GM04504 (cell line): Measurements from ENCODE around the gene MNS1.
"Not testable (repeated sequence)": the region's sequence is repeated elsewhere in the genome, so short reads cannot be mapped to it uniquely, and the experiment has no call there.

Source experiments
- DNase-seq: peaks from one replicate; pipeline ENCODE4 v3.0.0-alpha.2; 2012; ENCODE audit warnings: low read depth

Gene MNS1, protein sequence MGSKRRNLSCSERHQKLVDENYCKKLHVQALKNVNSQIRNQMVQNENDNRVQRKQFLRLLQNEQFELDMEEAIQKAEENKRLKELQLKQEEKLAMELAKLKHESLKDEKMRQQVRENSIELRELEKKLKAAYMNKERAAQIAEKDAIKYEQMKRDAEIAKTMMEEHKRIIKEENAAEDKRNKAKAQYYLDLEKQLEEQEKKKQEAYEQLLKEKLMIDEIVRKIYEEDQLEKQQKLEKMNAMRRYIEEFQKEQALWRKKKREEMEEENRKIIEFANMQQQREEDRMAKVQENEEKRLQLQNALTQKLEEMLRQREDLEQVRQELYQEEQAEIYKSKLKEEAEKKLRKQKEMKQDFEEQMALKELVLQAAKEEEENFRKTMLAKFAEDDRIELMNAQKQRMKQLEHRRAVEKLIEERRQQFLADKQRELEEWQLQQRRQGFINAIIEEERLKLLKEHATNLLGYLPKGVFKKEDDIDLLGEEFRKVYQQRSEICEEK

DNA sequence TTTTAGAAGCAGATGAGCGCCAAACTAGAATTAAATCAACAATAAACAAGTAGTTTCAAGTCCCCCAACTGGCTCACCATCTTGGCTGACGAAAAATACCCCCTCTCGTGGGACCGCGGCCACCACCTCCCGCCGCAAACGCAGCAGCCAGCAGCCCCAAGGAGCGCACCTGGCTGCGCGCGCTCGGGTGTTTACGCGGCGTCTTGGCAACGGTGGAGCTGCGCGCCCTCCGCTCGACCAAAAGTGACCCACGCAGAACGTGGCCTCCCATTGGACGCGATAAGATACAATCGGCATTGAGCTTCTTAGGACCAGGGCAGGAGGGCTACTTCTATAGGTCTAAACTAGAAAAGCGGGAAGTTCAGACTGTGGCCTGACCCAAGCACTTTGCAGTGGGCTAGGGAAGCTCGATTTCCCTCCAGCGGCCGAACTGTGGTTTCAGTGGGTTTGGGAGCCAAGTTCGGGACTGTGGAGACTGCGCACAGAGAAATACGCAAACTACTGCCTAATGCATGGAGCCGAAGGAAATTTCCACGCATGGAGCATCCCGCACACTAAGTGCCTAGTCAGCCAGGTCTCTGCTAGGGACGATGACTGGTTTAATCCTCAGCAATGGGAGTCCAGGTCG, at the start of gene MNS1:
Gene MNS1, minus strand, starts transcription at position 245 of the 628 bp plus-strand sequence. Its CDS starts 165 bp downstream, at position 80.
- DNase-seq: peak; percentile 91

DNA sequence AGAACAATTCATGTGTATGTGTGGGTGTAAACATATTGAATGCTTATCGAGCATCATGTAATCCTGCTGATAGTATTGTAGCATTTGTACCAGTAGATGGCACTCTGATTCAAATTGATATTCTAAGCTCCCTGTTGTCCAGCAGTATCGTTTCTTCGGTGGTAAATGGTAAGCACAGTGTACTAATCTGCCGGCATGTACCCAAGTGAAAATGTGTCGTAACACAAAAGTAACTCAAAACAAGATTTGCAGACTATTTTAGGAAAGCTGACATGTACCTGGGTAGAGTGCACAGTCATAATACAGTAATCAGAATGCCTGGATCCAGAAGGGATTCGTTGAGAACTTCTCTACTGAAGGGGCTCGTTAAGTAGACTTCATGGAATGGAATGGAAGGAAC, 31.7 kb upstream of the MNS1 start:
- DNase-seq: peak; percentile 40

DNA sequence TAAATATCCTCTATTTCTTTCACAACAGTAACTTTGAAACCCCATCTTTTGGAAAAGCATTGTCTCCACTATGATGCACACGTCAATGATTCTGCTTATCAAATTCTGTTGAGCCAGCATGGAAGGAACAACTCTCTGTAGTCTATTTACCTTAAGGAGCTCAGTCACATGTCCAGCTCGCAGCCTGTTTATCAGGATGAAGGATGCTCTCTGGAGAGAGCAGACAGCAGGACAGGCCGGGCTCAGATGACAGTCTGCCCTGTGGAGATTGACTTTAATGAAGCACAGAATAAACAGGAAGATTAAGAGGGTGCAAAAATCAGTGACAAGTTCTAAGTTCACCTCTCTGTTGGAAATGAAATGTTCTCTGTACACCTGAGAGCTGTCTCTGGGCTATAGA, 30.6 kb upstream of the MNS1 start:
- no peak for DNase-seq

DNA sequence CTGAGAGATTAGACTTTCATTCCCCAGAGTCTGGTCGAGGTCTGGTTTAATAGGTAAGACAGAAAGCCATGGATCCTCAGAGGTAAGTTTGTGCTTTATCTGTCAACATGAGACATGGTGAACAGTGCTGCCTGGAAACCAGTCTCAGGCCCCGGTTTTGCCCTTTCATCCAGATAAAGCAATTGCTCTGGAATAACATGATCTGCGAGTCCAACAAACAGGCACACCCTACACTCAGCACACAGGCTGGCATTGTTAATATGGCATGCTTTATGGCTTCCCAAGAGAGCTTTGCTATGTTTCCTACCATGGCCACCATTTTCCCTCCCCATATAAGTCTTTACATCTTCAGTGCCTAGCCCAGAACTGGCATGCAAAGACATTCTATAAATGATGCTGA, 30.1 kb upstream of the MNS1 start:
- no peak for DNase-seq

DNA sequence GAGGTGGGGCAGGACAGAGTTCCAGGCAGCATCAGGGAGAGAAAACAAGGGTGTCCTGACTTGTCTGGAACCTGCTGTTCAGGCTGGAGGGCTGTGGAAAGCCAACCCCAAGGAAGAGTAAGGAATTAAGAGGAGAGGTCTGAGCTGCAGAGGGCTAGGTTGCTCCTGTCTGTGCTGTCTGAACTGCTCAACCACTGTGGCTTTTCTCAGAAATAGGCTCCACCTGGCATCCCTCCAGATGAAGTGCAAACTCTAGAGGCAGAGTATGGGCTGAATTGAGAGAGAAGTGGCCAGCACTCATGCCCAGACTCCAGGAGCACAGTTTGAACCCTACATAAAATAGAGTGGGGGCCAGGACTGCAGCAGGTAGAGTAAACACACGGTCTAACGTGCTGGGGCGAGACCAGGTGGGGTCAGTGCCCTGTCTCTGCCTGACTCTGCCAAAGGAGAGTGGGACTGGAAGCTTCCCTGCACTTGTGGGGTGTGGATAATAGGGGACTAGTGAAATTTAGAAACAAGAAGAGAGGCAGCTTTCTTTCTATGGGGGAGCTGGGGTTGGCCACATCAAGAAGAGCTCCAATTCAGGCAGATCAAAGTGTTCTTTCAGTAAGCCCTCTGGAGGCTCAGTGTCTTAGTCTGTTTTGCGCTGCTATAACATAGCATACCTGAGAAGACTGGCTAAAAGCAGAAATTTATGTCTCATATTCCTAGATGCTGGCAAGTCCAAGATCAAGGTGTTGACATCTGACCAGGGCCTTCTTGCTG, 28.0 kb upstream of the MNS1 start:
- no peak for DNase-seq

DNA sequence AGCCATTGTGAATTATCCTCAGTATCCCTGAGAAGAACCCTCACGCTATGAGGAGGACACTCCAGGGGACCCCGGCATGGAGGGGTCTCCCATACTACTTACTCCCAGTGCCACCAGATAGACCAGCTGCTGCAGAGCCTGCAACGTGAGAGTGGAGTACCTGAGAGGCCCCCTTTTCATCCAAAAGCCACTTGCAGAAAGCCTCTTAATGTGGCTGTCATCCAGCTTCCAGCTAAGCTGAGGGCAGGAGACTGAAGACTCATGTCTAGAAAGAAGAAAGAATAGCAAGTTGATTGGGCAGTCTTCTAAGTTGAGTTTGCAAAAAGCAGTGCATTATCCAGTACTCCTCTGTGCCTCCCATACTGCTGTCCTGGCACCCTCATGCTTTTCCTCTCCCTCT, 27.3 kb upstream of the MNS1 start:
- DNase-seq: no peak

DNA sequence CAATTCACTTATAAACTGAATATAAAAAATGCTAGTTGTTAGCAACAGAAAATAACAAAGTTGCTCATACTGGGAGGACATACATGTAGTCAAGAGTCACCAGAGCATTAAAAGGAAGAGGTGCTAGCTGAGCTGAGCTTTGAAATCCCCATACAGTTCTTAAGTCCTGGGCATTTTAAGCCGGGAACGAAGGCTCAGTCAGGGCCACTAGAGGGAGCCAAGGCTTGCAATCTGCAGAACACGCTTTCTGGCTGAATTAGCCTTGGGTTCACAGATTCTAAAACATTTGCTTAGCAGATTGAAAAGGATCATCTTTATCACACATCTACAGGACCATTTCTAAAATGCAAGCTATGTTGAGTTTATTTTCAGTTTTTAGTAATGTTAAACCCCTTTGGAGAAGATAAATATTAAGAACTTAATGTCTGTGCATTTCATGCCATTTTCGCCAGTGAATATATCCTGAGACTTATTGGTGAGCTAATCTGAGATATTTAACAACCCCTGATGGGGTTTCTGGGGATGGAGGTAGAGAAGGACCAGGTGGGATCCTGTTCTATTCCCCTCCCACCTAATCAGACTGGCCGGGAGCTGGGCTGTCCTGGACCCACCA, 26.3 kb upstream of the MNS1 start:
- DNase-seq: peak; percentile 42

DNA sequence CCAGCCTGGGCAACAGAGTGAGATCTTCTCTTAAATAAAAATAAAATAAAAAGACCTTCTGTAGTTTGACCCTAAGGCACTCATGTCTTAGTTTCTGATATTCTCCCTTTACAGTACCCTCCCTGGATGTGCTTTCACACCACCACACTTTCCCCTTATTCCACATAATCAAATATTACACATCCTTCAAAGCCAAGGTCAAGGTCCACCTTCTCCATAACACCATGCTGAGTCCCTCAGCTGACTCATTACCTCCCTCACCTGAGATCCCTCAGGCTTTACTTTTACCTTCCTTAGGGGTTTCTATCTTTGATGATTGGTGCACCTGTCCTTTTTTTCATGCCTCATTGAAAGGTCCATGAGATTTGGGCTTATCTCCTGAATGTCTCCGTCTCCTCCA, 25.5 kb upstream of the MNS1 start:
- DNase-seq: no peak

DNA sequence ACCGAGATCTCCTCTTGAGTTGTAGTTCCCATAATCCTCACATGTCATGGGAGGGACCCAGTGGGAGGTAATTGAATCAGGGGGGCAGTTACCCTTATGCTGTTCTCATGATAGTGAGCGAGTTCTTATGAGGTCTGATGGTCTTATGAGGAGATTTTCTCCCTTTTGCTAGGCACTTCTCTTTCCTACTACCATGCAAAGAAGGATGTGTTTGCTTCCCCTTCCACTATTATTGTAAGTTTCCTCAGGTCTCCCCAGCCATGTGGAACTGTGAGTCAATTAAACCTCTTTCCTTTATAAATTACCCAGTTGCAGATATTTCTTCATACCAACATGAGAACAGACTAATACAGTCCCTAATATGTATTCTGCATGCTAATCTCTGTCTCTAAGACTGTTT, 21.3 kb upstream of the MNS1 start:
- DNase-seq: not testable (repeated sequence)

DNA sequence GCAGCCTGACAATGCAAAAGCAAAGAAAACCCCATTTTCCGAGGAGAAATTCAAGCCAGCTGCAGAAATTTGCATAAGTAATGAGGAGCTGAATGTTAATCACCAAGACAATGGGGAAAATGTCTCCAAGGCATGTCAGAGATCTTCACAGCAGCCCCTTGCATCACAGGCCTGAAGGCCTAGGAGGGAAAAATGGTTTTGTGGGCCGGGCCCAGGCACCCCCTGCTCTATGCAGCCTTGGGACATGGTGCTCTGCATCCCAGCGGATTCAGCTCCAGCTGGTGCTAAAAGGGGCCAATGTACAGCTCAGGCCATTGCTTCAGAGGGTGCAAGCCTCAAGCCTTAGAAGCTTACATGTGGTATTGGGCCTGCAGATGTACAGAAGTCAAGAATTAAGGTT, 20.5 kb upstream of the MNS1 start:
- DNase-seq: not testable (repeated sequence)

DNA sequence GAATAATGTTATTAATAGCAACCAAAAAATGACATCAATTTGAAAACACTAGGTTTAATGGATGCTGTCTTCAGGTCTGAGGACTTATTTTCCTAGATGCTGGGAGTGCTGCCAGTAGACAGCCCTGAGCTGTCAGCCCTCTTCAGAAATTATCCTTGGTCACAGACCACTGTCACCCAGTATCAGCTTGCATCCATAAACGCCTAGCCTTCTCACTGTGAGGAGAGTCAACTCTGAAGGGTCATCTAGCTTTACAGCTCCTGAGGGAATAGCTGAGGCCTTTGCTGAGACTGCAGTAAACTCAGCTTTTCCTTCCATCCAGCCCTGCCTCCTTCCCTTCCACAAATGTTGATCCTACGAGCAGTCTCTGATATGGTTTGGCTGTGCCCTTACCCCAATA, 19.4 kb upstream of the MNS1 start:
- DNase-seq: no peak

DNA sequence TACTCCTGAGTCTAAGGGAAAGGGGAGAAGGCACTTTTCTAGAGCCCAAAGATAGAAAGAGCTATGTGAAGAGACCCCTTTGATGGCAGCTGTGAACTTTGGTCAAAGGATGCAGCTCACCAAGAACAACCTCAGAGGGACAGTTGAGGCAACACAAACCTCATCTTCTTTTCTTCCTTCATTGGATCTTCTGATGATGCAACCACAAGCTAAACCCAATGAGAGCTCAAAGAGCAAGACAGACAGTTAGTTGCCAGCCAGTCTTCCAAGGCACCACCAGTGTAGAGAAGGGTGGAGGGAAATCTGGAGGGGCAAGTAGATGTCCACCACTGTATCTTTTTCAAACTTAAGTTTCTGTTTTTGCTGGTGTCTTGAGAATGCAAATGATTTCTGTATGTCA, 10.4 kb upstream of the MNS1 start:
- DNase-seq: no peak

DNA sequence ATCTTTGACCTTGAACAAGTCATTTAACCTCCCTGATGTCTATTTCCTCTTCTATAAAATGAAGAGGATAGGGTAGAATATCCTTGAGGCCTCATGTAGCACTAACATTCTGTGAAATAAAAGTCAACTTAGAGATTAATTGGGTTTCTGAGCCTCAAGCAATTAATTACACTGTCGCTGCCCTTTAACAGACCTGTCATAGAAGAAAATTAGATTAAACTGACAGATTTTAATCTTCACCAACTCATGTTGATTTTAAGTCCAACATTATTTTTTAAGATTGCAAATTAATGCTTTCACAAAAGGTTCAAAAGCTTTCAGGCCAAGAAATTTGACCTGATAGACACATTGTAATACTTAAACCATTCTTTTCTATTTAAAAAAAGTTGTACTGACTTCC, 8.1 kb upstream of the MNS1 start:
- DNase-seq: no peak

DNA sequence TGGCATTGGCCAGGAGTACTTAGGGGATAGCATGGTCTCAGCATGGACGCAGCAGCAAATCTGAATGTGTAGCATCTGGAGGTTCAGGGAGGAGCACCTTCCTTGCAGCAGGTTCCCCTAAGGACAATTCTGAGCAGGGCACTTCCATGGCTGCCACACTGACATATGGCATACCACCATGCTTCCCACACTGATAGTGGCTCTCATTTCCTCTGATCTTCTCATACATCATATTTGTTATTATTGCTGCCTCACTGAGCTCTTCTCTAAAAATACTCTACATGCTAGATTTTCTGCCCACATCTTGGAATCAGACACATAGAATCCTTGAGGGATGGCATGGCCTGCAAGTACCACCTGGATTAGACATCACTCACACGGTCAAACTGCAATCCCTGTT, 7.3 kb upstream of the MNS1 start:
- DNase-seq: no peak

DNA sequence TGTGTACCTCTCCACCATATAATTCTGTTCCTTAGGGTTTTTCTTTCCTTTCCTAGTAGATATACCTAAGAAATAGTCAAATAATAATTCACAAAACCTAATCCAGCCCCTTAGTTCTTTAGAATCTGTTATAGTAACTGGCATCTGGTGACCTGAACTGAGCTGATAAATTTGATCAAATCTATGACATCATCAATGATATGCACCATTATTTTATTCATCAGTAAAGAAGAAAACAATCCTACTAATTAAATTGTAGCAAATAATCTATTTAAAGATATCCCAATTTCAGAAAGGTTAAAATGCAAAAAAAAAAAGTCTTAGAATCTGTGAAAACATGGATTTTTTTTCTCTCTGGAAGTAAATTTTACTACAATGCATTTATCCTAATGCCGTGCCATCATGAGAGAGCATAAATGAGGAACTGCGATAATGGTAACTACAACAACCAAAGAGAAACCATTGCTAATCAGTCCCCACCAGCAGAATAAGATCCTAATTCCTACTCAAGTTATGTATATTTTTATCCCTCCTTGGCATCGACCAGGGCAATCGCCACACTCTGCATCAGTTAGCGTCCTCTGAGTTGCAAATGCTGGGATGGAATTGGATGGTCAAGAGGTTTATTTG, 6.6 kb upstream of the MNS1 start:
- DNase-seq: no peak

DNA sequence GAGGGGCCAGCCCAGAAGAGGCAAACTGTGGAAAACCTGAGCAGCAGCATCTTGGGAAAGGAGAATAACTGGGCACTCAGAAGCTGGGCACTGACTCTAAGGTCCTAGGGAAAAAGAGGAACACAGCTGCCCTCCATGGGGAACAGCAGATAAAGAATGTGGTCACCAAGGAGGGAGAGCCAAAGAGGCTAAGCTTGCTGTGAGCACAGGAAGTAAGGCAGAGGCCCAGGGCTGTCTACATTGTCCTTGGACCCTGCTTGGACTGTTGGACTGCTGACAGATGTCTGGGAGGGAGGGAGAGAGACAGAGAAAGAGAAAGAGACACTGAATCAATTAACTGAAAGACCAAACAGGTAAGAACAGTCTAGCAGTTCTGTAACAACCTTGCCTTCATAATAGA, 4.5 kb upstream of the MNS1 start:
- no peak for DNase-seq

DNA sequence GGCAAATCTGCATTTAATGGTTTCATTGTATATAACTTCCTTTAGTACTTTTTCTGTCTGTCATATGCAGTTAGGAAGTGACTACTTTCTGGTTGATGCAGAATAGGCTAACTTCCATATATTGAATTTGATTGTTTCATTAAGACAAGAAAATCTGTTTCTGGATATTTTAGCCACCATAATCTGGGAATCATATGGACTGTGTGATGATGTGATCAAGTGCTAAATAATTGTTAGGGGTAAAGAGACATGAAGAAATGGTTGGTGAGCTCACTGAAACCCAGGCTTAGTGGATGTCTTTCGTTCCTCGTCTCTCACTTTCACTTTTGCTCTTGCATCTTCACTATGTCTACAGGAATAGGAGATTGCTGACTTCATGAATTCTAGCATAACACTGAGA, 3.5 kb upstream of the MNS1 start:
- no peak for DNase-seq

DNA sequence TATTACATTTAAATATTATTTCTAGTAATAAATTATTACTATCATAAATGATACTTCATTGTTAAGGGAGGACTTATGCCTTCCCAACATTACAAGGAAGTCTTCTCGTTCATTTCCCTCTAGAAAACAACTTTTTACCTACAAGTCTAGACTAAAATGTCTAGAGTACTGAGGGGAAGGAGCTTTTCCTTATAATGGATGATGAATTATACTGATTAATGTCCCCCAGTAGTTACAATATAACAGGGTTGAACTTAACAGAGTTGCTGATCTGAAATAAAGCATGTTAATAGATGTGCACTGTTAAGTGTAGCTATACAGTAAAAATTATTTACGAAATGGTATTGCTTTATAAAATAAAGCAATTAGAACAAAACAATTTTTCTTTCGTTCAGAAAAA, 2.7 kb upstream of the MNS1 start:
- DNase-seq: no peak

DNA sequence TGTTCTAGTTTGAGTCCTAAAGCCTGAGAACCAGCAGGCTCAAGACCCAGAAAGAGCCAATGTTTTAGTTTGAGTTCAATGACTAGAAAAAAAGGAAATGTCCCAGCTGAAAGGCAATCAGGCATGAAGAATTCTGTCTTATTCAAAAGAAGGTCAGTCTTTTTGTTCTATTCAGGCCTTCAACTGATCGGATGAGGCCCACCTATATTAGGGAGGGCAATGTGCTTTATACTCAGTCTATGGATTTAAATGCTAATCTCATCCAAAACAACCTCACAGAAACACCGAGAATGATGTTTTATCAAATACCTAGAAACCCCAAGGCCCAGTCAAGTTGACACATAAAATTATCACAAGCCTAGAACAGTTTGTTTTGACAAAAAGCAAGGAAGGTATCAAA, 4.0 kb downstream of the MNS1 start:
- no peak for DNase-seq

DNA sequence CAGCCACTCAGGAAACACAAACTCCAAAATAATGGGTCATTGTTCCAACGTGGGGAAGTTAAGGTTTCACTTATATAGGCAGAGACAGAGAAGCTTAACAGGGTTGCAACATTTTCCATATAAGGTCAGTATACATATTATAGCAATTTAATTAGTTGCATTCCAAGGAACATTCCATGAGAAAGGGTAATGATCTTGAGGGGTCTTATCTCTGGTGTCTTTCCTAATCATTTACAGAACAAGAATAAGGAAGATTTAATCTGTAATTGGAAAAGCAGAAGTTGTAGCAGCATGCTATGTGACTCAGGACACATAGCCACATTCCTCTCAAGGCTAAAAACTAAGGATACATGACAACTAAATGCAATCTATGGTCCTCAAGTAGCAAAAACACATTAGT, 4.9 kb downstream of the MNS1 start:
- DNase-seq: no peak

DNA sequence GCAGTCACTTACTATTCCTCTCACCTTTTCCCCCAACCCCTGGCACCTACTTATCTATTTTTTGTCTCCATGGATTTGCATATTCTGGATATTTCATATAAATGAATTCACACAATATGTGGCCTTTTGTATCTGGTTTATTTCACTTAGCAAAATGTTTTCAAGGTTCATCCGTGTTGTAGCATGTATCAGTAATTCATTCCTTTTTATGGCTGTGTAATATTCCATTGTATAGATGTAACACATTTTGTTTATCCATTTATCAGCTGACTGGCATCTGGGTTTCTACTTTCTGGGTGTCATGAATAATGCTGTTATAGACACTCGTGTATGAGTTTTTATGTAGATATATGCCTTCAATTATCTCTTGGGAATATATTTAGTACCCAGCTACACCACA, 5.8 kb downstream of the MNS1 start:
- DNase-seq: no peak

DNA sequence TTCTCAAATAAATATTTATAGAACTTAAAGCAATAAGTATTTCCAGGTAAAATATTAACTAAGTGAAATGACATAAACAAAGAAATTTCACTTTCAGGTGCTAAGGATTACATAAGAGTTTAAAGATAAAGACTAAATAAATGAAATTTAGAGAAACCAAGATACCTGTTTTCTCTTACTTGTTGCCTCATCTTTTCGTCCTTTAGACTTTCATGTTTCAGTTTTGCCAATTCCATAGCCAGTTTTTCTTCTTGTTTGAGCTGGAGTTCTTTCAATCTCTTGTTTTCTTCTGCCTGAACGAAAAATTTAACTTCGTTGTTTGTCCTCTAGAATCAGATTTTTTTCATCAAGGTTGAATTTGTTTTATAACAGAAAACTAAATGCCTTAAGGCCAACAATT, 8.7 kb downstream of the MNS1 start:
- no peak for DNase-seq
